ENCODE data around the gene PTMS. TPM values are rescaled to one million over a fixed set of nuclear protein-coding genes. Genes with fewer than 3 reads are reported as not detected.
"Not testable (repeated sequence)": the region's sequence is repeated elsewhere in the genome, so short reads cannot be mapped to it uniquely, and the experiment has no call there.

The PTMS gene
- 1,000 to 10,000 TPM in 1 of 5 donors, 100 to 1,000 TPM in 4; 621 to 1,050 (median 719) TPM for polyA plus RNA-seq (ENCODE audit: insufficient read depth in 1 of 5, insufficient read length in 5 of 5, low replicate concordance in 1 of 5)
- long read RNA-seq, donor 1, transcript PTMS-207 (5 exons, 1,150 nt), result major isoform, 222 of 630 reads
- long read RNA-seq, donor 1, transcript PTMS-202 (5 exons, 773 nt), result minor isoform, 5 of 630 reads
- long read RNA-seq, donor 1, partial matches to known transcripts, result 344 of 630 reads
- long read RNA-seq, donor 1, other reads (novel, unspliced or antisense), result 56 of 630 reads
- long read RNA-seq, donor 2, transcript PTMS-207 (5 exons, 1,150 nt), result major isoform, 104 of 210 reads
- long read RNA-seq, donor 2, partial matches to known transcripts, result 77 of 210 reads
- long read RNA-seq, donor 2, other reads (novel, unspliced or antisense), result 26 of 210 reads
- long read RNA-seq, donor 3, transcript PTMS-202 (5 exons, 773 nt), result minor isoform, 6 of 547 reads
- long read RNA-seq, donor 3, transcript PTMS-207 (5 exons, 1,150 nt), result major isoform, 198 of 547 reads
- long read RNA-seq, donor 3, partial matches to known transcripts, result 285 of 547 reads
- long read RNA-seq, donor 3, other reads (novel, unspliced or antisense), result 57 of 547 reads
- long read RNA-seq, donor 4, transcript PTMS-207 (5 exons, 1,150 nt), result major isoform, 152 of 387 reads
- long read RNA-seq, donor 4, partial matches to known transcripts, result 200 of 387 reads
- long read RNA-seq, donor 4, other reads (novel, unspliced or antisense), result 32 of 387 reads
- long read RNA-seq, donor 5, transcript PTMS-207 (5 exons, 1,150 nt), result major isoform, 211 of 477 reads
- long read RNA-seq, donor 5, partial matches to known transcripts, result 227 of 477 reads
- long read RNA-seq, donor 5, other reads (novel, unspliced or antisense), result 33 of 477 reads
- long read RNA-seq, donor 6, transcript PTMS-207 (5 exons, 1,150 nt), result major isoform, 196 of 431 reads
- long read RNA-seq, donor 6, partial matches to known transcripts, result 200 of 431 reads
- long read RNA-seq, donor 6, other reads (novel, unspliced or antisense), result 33 of 431 reads
- long read RNA-seq, donor 7, transcript PTMS-207 (5 exons, 1,150 nt), result major isoform, 139 of 257 reads
- long read RNA-seq, donor 7, partial matches to known transcripts, result 98 of 257 reads
- long read RNA-seq, donor 7, other reads (novel, unspliced or antisense), result 17 of 257 reads
- long read RNA-seq, donor 8, transcript PTMS-207 (5 exons, 1,150 nt), result major isoform, 99 of 235 reads
- long read RNA-seq, donor 8, partial matches to known transcripts, result 115 of 235 reads
- long read RNA-seq, donor 8, other reads (novel, unspliced or antisense), result 17 of 235 reads

- peak; percentile 89 to 90 for DNase-seq
These were observed at the start of gene PTMS for GRCh38 chr12:6765634-6766581. Gene PTMS, plus strand, starts transcription at chr12:6766363. Its CDS starts 343 bp downstream, at chr12:6766706.

- DNase-seq, result no peak
These were observed 49.2 kb upstream of the PTMS start for GRCh38 chr12:6716874-6717437.

- DNase-seq, result no peak
These were observed 43.3 kb upstream of the PTMS start for GRCh38 chr12:6722863-6723262.

GRCh38 chr12:6723607-6724408, 42.4 kb upstream of the PTMS start, which contains the start of gene COPS7A:
Gene COPS7A, plus strand, starts transcription at chr12:6724046. Its CDS starts 611 bp downstream, at chr12:6724657.
- peak; percentile 94 to 95 for DNase-seq

- no peak for DNase-seq
These were observed 41.8 kb upstream of the PTMS start for GRCh38 chr12:6724409-6724797.

GRCh38 chr12:6725350-6725749, 40.8 kb upstream of the PTMS start:
- no peak for DNase-seq

GRCh38 chr12:6729186-6729585, 37.0 kb upstream of the PTMS start:
- no peak for DNase-seq

GRCh38 chr12:6730169-6730568, 36.0 kb upstream of the PTMS start:
- no peak for DNase-seq

- no peak for DNase-seq
These were observed 31.4 kb upstream of the PTMS start for GRCh38 chr12:6734506-6735387.

- DNase-seq, result peak; percentile 26 to 51
These were observed 30.5 kb upstream of the PTMS start for GRCh38 chr12:6735448-6736191.

- DNase-seq, result no peak
These were observed 29.4 kb upstream of the PTMS start for GRCh38 chr12:6736754-6737153.

GRCh38 chr12:6742080-6742479, 24.1 kb upstream of the PTMS start:
- not testable (repeated sequence) for DNase-seq

GRCh38 chr12:6742834-6743233, 23.3 kb upstream of the PTMS start:
- no peak for DNase-seq

- not testable (repeated sequence) for DNase-seq
These were observed 22.9 kb upstream of the PTMS start for GRCh38 chr12:6743300-6743699.

- no peak for DNase-seq
These were observed 20.2 kb upstream of the PTMS start for GRCh38 chr12:6745741-6746525.

GRCh38 chr12:6747216-6747615, 18.9 kb upstream of the PTMS start:
- no peak for DNase-seq

- no peak for DNase-seq
These were observed 17.4 kb upstream of the PTMS start for GRCh38 chr12:6748761-6749160.
